ENCODE measurements around the gene MCM10. TPM values are rescaled to one million over a fixed set of nuclear protein-coding genes. Genes with fewer than 3 reads are reported as not detected.

The MCM10 gene
- total and polyA plus RNA-seq, 2 experiments from 2014 or later = 38.2 to 43.0 TPM

- no peak for TF ChIP-seq ZNF462 (CRISPR knock-in tag; IDR thresholded peaks at IDR 0.05)
- no peak for TF ChIP-seq CTCF (conservative IDR thresholded peaks at IDR 0.05; ENCODE audit: low read depth in 2 of 2)
- no peak for TF ChIP-seq REST (IDR thresholded peaks at IDR 0.05; ENCODE audit: unreplicated experiment)
- no peak for TF ChIP-seq CREB1 (CRISPR knock-in tag; IDR thresholded peaks at IDR 0.05; ENCODE audit: low read depth)
- TF ChIP-seq ZNF331 (CRISPR knock-in tag; IDR thresholded peaks at IDR 0.05; ENCODE audit: low read depth) = no peak
- no peak for TF ChIP-seq POLR2AphosphoS5 (IDR thresholded peaks at IDR 0.05; ENCODE audit: low read depth)
Measured at GRCh38 chr10:13163859-13164258, 2.5 kb downstream of the MCM10 start (continued).

All from GM23338 (cell line).